LHCN-M2 (cell line): ENCODE data around the gene MYBPC1. TPM values are rescaled to one million over a fixed set of nuclear protein-coding genes. Genes with fewer than 3 reads are reported as not detected.
A peak's percentile ranks its signal among the peaks of the same experiment; 100 is the strongest.
"Not testable (repeated sequence)": the region's sequence is repeated elsewhere in the genome, so short reads cannot be mapped to it uniquely, and the experiment has no call there.

Experiments used
- DNase-seq: peaks from one replicate; pipeline ENCODE4 v3.0.0-alpha.2; 2012; ENCODE audit warnings: low read depth
- total RNA-seq: library from RNA; depleted of rRNA; stranded (reverse); fragments of >200 nt; gene quantifications from 2 replicates; pipeline ENCODE4 v1.2.3, GENCODE V29; 2014

Gene MYBPC1
- total RNA-seq, 1 experiment from 2014 or later: not detected

- DNase-seq: no peak
Observed at GRCh38 chr12:101654442-101654841, 59.7 kb downstream of the MYBPC1 start.

GRCh38 chr12:101655393-101655792 is 60.6 kb downstream of the MYBPC1 start:
- DNase-seq: no peak

GRCh38 chr12:101660662-101661061 is 65.9 kb downstream of the MYBPC1 start:
- peak; percentile 35 for DNase-seq

- DNase-seq: no peak
Observed at GRCh38 chr12:101663298-101663697, 68.5 kb downstream of the MYBPC1 start.

- no peak for DNase-seq
Observed at GRCh38 chr12:101664992-101665391, 70.2 kb downstream of the MYBPC1 start.

GRCh38 chr12:101666052-101666728 is 71.4 kb downstream of the MYBPC1 start:
- no peak for DNase-seq

- no peak for DNase-seq
Observed at GRCh38 chr12:101667591-101667990, 72.8 kb downstream of the MYBPC1 start.

- DNase-seq: peak; percentile 55
Observed at GRCh38 chr12:101670007-101670671, 75.4 kb downstream of the MYBPC1 start.

- DNase-seq: no peak
Observed at GRCh38 chr12:101671157-101671791, 76.5 kb downstream of the MYBPC1 start.

GRCh38 chr12:101671833-101672232 is 77.1 kb downstream of the MYBPC1 start:
- no peak for DNase-seq

GRCh38 chr12:101675555-101675954 is 80.8 kb downstream of the MYBPC1 start:
- DNase-seq: no peak

- DNase-seq: not testable (repeated sequence)
Observed at GRCh38 chr12:101676497-101676896, 81.7 kb downstream of the MYBPC1 start.

- DNase-seq: no peak
Observed at GRCh38 chr12:101678081-101678480, 83.3 kb downstream of the MYBPC1 start.

- no peak for DNase-seq
Observed at GRCh38 chr12:101680240-101680639, 85.5 kb downstream of the MYBPC1 start.

GRCh38 chr12:101680647-101681046 is 85.9 kb downstream of the MYBPC1 start:
- no peak for DNase-seq

GRCh38 chr12:101681627-101682026 is 86.9 kb downstream of the MYBPC1 start:
- not testable (repeated sequence) for DNase-seq

GRCh38 chr12:101685092-101685491 is 90.3 kb downstream of the MYBPC1 start:
- DNase-seq: no peak

GRCh38 chr12:101686176-101686575 is 91.4 kb downstream of the MYBPC1 start:
- DNase-seq: no peak

- DNase-seq: no peak
Observed at GRCh38 chr12:101690544-101691098, 95.8 kb downstream of the MYBPC1 start.

GRCh38 chr12:101691503-101692096 is 96.8 kb downstream of the MYBPC1 start:
- DNase-seq: no peak

GRCh38 chr12:101694297-101694848 is 99.6 kb downstream of the MYBPC1 start:
- no peak for DNase-seq

GRCh38 chr12:101694986-101695385 is 100.2 kb downstream of the MYBPC1 start:
- no peak for DNase-seq
